ENCODE results near the gene PHKB.

GRCh38 chr16:47711809-47712208 lies 250.7 kb downstream of the PHKB start:
- TF ChIP-seq CTCF (IDR thresholded peaks at IDR 0.05; ENCODE audit: low read length) (no peak), EZH2 (optimal IDR thresholded peaks at IDR 0.05; ENCODE audit: low read depth, low read length) (no peak)

Data from MM.1S (cell line).